ENCODE results near the gene ATL2.
"Not testable (repeated sequence)": the region's sequence is repeated elsewhere in the genome, so short reads cannot be mapped to it uniquely, and the experiment has no call there.

ATL2 gene

GRCh38 chr2:38268691-38269327, 108.3 kb downstream of the ATL2 start:
- DNase-seq: no peak

GRCh38 chr2:38268001-38268400, 109.1 kb downstream of the ATL2 start:
- no peak for DNase-seq

GRCh38 chr2:38267270-38267925, 109.7 kb downstream of the ATL2 start:
- DNase-seq: no peak

- no peak for DNase-seq
Measured at GRCh38 chr2:38266382-38267061, 110.6 kb downstream of the ATL2 start.

- no peak for DNase-seq
Measured at GRCh38 chr2:38265461-38265860, 111.6 kb downstream of the ATL2 start.

- no peak for DNase-seq
Measured at GRCh38 chr2:38264396-38265221, 112.5 kb downstream of the ATL2 start.

GRCh38 chr2:38263293-38263692, 113.8 kb downstream of the ATL2 start:
- no peak for DNase-seq

- DNase-seq: no peak
Measured at GRCh38 chr2:38262069-38262871, 114.8 kb downstream of the ATL2 start.

- DNase-seq: no peak
Measured at GRCh38 chr2:38261569-38262068, 115.5 kb downstream of the ATL2 start.

- DNase-seq: no peak
Measured at GRCh38 chr2:38260972-38261371, 116.1 kb downstream of the ATL2 start.

GRCh38 chr2:38260469-38260868, 116.6 kb downstream of the ATL2 start:
- DNase-seq: peak; percentile 3

- no peak for DNase-seq
Measured at GRCh38 chr2:38259311-38259710, 117.8 kb downstream of the ATL2 start.

GRCh38 chr2:38257680-38258079, 119.4 kb downstream of the ATL2 start:
- not testable (repeated sequence) for DNase-seq

- no peak for DNase-seq
Measured at GRCh38 chr2:38256610-38257009, 120.5 kb downstream of the ATL2 start.

GRCh38 chr2:38255211-38255610, 121.9 kb downstream of the ATL2 start:
- no peak for DNase-seq

- DNase-seq: no peak
Measured at GRCh38 chr2:38254796-38255195, 122.3 kb downstream of the ATL2 start.

GRCh38 chr2:38251940-38252339, 125.1 kb downstream of the ATL2 start:
- DNase-seq: no peak

GRCh38 chr2:38248707-38249106, 128.4 kb downstream of the ATL2 start:
- no peak for DNase-seq

GRCh38 chr2:38248255-38248654, 128.8 kb downstream of the ATL2 start:
- DNase-seq: no peak

- DNase-seq: no peak
Measured at GRCh38 chr2:38246105-38246504, 131.0 kb downstream of the ATL2 start.

GRCh38 chr2:38245114-38245641, 131.9 kb downstream of the ATL2 start:
- peak; percentile 8 for DNase-seq

GRCh38 chr2:38244301-38244700, 132.8 kb downstream of the ATL2 start:
- DNase-seq: no peak

Data from RPMI8226 (cell line).